Thyroid gland (tissue), 4 donors: Measurements from ENCODE around the gene MYO15A. TPM values are rescaled to one million over a fixed set of nuclear protein-coding genes. Genes with fewer than 3 reads are reported as not detected.

Experiments used
- DNase-seq, 2 donors: peaks; one replicate each; pipeline ENCODE4 v3.0.0-alpha.2; 2019
- H3K27ac ChIP-seq, 3 donors: fragments of 200-600 bp; sonication (generic); 1 replicate in 2 of 3; 2 replicates in 1 of 3; pipeline ENCODE4 v1.5.1; 2016 to 2019; ENCODE audit warnings: mild to moderate bottlenecking in 1 of 3, moderate library complexity in 1 of 3
- H3K27me3 ChIP-seq: fragments of 200-600 bp; sonication (generic); one replicate; pipeline ENCODE4 v1.5.1; 2019
- H3K36me3 ChIP-seq, 2 donors: fragments of 200-600 bp; sonication (generic); one replicate each; pipeline ENCODE4 v1.5.1; 2016 to 2019
- H3K4me1 ChIP-seq, 2 donors: fragments of 200-600 bp; sonication (generic); one replicate each; pipeline ENCODE4 v1.5.1; 2017 to 2019
- H3K4me3 ChIP-seq, 3 donors: fragments of 200-600 bp; sonication (generic); replicated peaks in 1 of 3; 1 replicate in 2 of 3; 2 replicates in 1 of 3; pipeline ENCODE4 v1.5.1; 2016; ENCODE audit warnings: mild to moderate bottlenecking in 1 of 3
- H3K9me3 ChIP-seq: fragments of 200-600 bp; sonication (generic); one replicate; pipeline ENCODE4 v1.5.1; 2017
- POLR2A ChIP-seq, 2 donors: fragments of 450-650 bp; IDR thresholded peaks; one replicate each; pipeline ENCODE4 v1.6.1; 2017; ENCODE audit warnings: antibody characterized with exemption in 2 of 2, mild to moderate bottlenecking in 2 of 2, moderate library complexity in 1 of 2
- WGBS, 2 donors: methylation state at CpG; one replicate each; pipeline ENCODE4 v1.1.5; 2017; 5-methylcytosine and 5-hydroxymethylcytosine counted together
- intact Hi-C: fragments of 100-400 bp; cut with DNase I; formaldehyde crosslinking; loops from one replicate; pipeline ENCODE4 v1.15.1; 2023
- total RNA-seq, 4 donors: library from RNA; depleted of rRNA; stranded (reverse); fragments of >200 nt; gene quantifications; one replicate each; pipeline ENCODE4 v1.2.3, GENCODE V29; 2016
- TF ChIP-seq, protein P1 (sequence below), 6 experiments: fragments of 200-600 bp in 3 of 6; fragments of 450-650 bp in 3 of 6; sonication (generic) in 3 of 6; IDR thresholded peaks; one replicate each; pipeline ENCODE4 v1.5.1; 2016 to 2019; ENCODE audit warnings: antibody characterized with exemption in 6 of 6, mild to moderate bottlenecking in 2 of 6, inconsistent platforms in 1 of 6, moderate library complexity in 1 of 6

MYO15A gene
- total RNA-seq, 4 donors from 2014 or later, result 1.3 to 3.6 (median 1.7) TPM

DNA sequence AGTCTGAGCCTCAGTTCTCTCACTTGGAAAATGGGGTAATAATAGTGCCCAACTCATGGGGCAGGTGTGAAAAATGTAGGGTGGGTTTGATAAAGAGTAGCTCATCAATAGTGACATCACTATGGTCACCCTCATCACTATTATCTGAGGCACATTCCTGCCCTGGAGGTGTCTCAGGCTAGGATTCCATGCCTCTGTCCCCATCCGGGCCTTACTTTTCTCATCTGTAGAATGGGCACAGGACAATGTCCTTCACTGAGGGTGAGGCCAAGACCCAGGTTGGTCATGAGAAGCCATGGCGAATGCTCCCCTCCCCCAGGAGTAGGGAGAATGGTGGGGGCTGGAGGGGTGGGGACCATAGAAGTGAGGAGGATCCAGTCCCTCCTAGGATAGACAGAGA, 30.5 kb downstream of the MYO15A start:
- Histone ChIP-seq H3K4me1 (no peaks in the 10 kb centered on the region), H3K4me3 (no peak overlapping the region), H3K27ac (no peak overlapping the region), H3K36me3 (no peaks in the 10 kb centered on the region), H3K27me3 (no peaks in the 10 kb centered on the region), H3K9me3 (no peaks in the 10 kb centered on the region)
- TF ChIP-seq, protein P1, sequence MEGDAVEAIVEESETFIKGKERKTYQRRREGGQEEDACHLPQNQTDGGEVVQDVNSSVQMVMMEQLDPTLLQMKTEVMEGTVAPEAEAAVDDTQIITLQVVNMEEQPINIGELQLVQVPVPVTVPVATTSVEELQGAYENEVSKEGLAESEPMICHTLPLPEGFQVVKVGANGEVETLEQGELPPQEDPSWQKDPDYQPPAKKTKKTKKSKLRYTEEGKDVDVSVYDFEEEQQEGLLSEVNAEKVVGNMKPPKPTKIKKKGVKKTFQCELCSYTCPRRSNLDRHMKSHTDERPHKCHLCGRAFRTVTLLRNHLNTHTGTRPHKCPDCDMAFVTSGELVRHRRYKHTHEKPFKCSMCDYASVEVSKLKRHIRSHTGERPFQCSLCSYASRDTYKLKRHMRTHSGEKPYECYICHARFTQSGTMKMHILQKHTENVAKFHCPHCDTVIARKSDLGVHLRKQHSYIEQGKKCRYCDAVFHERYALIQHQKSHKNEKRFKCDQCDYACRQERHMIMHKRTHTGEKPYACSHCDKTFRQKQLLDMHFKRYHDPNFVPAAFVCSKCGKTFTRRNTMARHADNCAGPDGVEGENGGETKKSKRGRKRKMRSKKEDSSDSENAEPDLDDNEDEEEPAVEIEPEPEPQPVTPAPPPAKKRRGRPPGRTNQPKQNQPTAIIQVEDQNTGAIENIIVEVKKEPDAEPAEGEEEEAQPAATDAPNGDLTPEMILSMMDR (IDR thresholded peaks at IDR 0.05), result no peak
- no peak for TF ChIP-seq POLR2A (IDR thresholded peaks at IDR 0.05)
- WGBS, 2 donors, result 94 to 97% methylated on average over 2 of the region's 2 CpGs
- intact Hi-C loops, result no loop called here
- no peak for DNase-seq

DNA sequence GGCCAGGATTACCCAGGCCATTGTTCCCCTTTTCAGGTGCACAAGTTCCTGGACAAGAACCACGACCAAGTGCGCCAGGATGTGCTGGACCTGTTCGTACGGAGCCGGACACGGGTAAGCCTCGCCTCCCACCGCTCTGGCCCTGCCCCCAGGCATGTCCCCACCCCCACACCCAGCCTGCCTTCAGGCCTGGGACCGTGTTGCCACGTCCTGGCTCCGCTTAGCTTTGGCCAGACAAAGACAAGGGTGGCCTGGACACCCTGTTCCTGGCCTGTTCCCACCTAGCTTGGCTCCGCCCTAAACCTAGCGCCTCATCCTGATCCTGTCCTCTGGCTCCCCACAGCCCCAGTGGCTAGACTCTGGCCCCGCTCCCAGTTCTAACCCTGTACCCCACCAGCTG, 30.9 kb downstream of the MYO15A start:
- Histone ChIP-seq H3K9me3 (no peaks in the 10 kb centered on the region), H3K4me3 (no peak overlapping the region), H3K4me1 (no peaks in the 10 kb centered on the region), H3K27me3 (no peaks in the 10 kb centered on the region), H3K27ac (no peak overlapping the region), H3K36me3 (no peaks in the 10 kb centered on the region)
- TF ChIP-seq POLR2A (IDR thresholded peaks at IDR 0.05), result no peak
- TF ChIP-seq, protein P1 (IDR thresholded peaks at IDR 0.05), result no peak
- intact Hi-C loops, result no loop called here
- WGBS, 2 donors, result 73 to 77% methylated on average over 6 to 14 of the region's 14 CpGs
- no peak for DNase-seq

DNA sequence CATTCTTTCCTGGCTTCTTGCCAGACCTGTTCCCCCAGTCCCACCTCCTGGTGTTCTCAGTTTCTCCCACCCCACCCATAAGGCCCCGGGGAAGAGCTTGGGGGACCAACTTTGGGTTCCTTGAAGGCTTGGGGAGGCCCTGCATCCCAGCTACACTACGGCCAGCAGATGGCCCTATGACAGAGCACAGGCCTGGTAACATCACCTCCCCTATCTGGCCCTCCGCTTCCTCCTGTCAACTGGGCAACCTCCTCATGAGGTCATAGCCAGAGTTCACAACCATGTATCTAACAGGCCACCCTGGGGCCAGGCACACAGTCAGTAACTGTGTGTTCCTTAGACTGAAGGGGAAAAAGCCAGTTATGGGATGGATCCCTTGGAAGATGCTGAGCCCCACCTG, 31.4 kb downstream of the MYO15A start:
- Histone ChIP-seq H3K4me1 (no peaks in the 10 kb centered on the region), H3K27me3 (no peaks in the 10 kb centered on the region), H3K27ac (no peak overlapping the region), H3K9me3 (no peaks in the 10 kb centered on the region), H3K36me3 (no peaks in the 10 kb centered on the region), H3K4me3 (no peak overlapping the region)
- intact Hi-C loops, result loop anchor here (10.0 kb wide), 1 partner anchor 75 kb away; no protein-coding TSS in a partner anchor
- TF ChIP-seq POLR2A (IDR thresholded peaks at IDR 0.05), result no peak
- TF ChIP-seq, protein P1 (IDR thresholded peaks at IDR 0.05), result no peak
- DNase-seq, result no peak
- 54 to 65% methylated on average over 3 of the region's 3 CpGs for WGBS, 2 donors

DNA sequence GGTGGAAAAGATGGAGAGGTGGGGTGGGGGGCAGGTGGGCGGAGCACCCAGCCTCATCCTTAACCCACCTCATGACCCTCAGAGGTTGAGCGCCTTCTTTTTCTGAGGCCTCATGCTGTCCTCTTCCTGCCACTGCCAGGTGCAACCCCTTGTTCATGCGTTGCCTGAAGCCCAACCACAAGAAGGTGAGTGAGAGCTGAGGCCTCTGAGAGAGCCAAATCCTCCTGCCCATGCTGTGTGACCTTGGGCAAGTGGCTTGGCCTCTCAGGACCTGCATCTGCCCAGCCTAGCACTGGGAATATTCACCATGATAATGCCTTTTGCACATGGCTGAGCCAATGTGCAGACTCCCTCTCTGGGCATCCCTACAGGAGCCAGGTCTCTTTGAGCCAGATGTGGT, 32.1 kb downstream of the MYO15A start:
- H3K4me1 ChIP-seq, result no peaks in the 10 kb centered on the region
- DNase-seq, result no peak
- no peaks in the 10 kb centered on the region for H3K36me3 ChIP-seq
- no peaks in the 10 kb centered on the region for H3K9me3 ChIP-seq
- H3K27ac ChIP-seq, result no peak overlapping the region
- WGBS, 2 donors, result 83 to 85% methylated on average over 2 to 3 of the region's 3 CpGs
- intact Hi-C loops, result loop anchor here (10.0 kb wide), 1 partner anchor 74 kb away; no protein-coding TSS in a partner anchor
- TF ChIP-seq, protein P1 (IDR thresholded peaks at IDR 0.05), result no peak
- no peak for TF ChIP-seq POLR2A (IDR thresholded peaks at IDR 0.05)
- H3K27me3 ChIP-seq, result no peaks in the 10 kb centered on the region
- no peak overlapping the region for H3K4me3 ChIP-seq

DNA sequence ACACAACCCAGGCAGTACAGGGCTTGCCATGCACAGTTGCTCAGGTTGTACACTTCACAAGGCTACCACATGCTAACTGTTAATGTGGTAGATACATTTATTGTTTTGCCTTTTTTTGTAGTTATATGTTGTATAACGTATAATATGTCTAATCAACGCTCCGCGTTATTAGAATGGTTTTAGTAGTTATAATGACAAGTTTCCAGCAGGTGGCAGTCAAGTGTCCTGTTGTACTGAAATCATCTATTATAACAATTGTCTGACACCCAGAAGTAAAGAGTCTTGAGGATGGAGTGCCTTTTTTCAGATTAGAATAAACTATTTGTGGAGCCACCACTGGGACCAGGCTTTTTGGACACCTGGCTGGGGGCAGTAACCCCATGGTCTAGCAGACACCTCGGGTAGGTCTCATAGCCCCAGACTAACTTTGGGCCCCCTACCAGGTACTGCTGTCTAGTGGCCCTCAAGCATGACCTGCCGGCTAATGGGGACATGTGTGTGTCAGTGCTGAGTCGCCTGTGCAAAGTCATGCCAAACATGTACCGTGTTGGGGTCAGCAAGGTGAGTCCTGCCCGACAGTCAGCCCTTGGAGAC, 32.8 kb downstream of the MYO15A start:
- WGBS, 2 donors, result 11 to 20% methylated on average over 5 to 9 of the region's 9 CpGs
- Histone ChIP-seq H3K4me3 (no peak overlapping the region), H3K27me3 (no peaks in the 10 kb centered on the region), H3K36me3 (no peaks in the 10 kb centered on the region), H3K9me3 (no peaks in the 10 kb centered on the region), H3K27ac (no peak overlapping the region), H3K4me1 (no peaks in the 10 kb centered on the region)
- no peak for TF ChIP-seq POLR2A (IDR thresholded peaks at IDR 0.05)
- TF ChIP-seq, protein P1 (IDR thresholded peaks at IDR 0.05), result peak; percentile 43 to 65 (median 60)
- DNase-seq, result peak in 1 of 2 donors; percentile 22
- intact Hi-C loops, result loop anchor here (10.0 kb wide), 1 partner anchor 73 kb away; no protein-coding TSS in a partner anchor
